ENCODE data around the gene AARS1.
"Not testable (repeated sequence)": the region's sequence is repeated elsewhere in the genome, so short reads cannot be mapped to it uniquely, and the experiment has no call there.

The AARS1 gene

DNA sequence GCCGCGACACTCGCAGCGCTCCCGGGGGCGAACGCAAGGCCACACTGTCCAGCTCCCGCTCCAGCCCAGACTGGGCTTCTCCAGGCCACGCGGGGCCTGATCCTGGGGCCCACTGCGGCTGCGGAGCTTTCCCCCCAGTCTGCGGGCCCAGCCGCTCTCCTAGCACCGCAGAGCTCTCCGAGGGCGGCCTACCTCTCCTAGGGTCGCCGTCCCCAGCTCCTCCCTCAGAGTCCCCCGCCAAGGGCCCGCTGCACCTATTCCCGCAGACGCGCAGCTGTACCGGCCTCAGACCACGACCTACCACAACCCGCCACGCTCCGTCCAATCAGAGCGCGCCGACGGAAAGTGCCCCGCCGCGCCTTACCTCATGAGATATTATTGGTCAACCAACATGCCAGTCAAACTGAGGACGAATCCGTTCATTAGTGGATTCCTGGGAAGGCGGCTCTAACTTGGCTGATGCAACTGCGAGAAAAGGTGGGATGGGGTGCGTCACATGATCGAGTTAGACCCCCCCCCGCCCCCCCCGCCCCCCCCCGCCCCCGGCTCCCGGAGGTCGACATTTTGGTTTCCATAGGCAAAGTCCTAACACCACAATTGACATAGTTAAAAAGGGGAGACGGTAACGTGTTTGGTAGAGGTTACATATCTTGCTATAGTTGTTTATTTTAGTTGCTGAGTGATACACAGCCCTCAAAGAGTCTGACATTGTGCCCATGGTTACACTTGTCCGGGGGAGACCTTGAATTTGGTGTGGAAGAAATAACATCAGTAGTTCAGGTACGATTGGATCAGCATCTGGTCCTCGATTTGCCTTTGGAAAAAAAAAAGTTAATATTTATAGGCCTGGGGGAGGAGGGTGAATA lies at the start of gene AARS1:
AARS1 (minus strand) TSS at position 278 of the 866 bp plus-strand sequence. CDS start 6,743 bp downstream, outside the sequence.
- DNase-seq: peak; percentile 89

- DNase-seq: no peak
Measured at GRCh38 chr16:70337814-70338213, 48.5 kb upstream of the AARS1 start.

DNA sequence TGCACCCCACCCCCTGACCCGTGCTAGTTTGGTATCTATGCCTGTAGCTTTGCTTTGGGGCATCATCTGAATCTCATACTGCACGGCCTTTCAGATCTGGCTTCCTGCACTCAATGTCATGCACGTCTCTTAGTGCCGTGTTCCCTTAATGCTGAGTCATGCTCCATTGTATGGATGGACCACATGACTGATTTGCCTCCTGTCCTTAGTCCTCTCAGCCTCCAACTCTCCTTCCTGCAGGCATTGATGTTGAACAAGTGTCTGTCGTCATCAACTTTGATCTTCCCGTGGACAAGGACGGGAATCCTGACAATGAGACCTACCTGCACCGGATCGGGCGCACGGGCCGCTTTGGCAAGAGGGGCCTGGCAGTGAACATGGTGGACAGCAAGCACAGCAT lies 43.4 kb upstream of the AARS1 start:
- not testable (repeated sequence) for DNase-seq

DNA sequence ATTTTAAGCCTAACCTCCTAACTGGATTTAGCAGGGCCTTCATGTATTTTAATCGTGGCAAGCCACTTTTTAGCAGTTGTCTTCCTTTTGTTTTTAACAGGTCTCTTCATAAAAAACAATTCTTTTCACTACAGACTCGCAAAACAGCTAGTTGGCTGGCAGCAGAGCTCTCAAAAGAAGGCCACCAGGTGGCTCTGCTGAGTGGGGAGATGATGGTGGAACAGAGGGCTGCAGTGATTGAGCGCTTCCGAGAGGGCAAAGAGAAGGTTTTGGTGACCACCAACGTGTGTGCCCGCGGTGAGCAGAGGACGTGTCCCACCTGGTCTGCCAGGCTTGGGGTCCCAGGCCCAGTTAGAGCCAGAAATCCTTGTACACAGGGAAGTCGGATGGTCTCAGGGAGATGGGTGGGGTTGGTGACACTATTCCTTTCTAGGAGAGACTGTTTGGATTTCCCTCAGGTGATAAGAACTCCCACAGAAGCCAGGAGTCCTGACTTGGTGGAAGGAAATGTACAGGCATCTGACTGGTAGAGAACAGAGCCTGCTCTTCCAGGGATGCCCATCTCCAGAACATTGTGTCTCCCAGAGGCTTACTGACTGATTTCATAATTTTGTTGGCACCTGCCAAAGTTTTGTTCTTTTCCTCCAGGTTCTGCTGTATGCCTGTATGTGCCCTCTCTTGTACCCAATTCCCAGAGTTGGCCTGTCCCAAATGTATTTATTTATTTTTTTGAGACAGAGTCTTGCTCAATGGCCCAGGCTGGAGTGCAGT lies 42.5 kb upstream of the AARS1 start:
- no peak for DNase-seq

DNA sequence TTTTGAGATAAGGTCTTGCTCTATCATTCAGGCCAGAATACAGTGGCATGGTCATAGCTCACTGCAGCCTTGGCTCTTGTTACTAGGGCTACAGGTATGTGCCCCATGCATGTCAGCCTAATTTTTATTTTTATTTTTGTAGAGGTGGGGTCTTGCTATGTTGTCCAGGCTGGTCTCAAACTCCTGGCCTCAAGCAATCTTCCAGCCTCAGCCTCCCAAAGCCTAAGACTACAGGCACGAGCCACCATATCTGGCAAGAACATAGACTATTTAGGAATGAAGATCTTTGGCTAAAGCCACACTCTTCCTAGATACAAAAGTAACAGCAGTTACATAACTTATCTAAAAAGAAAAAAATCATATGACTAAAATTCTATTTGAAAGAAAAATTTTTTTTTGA lies 41.8 kb upstream of the AARS1 start:
- no peak for DNase-seq

DNA sequence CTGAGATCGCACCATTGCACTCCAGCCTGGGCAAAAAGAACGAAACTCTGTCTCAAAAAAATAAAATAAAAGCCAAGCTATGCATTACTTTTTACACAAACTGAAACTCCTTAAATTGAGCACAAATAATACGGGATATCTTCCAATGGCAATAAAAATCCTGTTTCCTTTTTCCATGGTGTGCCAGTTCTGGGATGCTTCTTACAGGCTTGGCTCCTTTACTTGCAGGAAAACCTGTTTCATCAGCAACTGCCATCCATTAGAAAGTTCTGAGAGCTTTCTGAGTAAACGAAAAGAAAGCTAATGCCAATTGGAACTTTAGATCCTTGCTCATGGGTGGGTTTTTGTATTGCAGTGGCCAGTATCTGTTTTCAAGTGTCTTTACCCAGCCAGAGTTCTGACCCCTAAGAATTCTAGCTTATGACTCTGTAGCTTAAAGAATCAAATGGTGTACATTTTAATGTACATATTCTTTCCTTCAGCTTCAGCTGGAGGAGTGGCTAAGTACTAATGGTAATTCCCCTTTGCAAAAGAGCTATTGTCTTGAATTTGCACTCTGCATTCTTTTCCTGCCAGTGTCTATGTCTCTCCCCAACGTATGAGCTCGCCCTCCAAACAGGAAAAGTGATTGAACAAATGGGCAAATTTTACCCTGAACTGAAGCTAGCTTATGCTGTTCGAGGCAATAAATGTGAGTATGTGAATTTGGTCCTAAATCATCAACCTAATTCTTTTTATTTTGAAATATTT lies 35.9 kb upstream of the AARS1 start:
- no peak for DNase-seq

- no peak for DNase-seq
Measured at GRCh38 chr16:70320121-70320520, 30.8 kb upstream of the AARS1 start.

DNA sequence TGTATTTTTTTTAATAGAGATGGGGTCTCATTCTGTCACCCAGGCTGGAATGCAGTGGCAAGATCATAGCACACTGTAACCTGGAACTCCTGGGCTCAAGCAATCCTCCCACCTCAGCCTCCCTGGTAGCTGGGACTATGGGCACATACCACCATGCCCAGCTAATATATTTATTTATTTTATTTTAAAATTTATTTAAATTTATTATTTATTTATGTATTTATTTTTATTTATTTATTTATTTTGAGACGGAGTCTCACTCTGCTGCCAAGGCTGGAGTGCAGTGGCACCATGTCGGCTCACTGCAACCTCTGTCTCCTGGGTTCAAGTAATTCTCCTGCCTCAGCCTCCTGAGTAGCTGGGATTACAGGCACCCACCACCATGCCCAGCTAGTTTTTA lies 18.4 kb upstream of the AARS1 start:
- DNase-seq: not testable (repeated sequence)

GRCh38 chr16:70306880-70307279 lies 17.6 kb upstream of the AARS1 start:
- no peak for DNase-seq

DNA sequence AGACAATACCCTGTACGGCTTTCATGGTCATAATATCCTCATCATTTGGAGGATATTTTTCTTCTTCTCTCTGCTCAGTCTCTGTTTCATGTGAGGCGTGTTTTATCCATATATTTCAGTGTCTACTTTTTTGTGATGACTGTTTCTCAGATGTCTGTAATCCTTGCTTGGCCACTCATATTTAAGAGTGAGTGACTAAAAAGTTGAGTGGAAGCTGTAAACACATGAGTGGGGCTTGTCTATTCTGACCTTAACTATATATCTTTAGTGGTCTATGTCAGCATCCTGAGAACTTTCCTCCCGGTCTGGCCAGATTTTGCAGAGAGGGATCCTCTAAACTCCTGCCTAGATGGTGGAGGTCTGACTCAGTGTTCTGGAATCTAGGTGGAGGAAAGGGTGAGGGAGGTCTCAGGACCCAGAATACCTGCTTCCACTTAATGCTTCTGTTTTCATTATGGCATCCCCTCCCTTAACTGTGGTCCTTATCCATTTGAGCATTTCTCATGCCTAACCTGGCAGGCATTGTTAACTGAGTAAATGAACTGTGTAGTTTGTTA lies 15.7 kb upstream of the AARS1 start:
- no peak for DNase-seq

DNA sequence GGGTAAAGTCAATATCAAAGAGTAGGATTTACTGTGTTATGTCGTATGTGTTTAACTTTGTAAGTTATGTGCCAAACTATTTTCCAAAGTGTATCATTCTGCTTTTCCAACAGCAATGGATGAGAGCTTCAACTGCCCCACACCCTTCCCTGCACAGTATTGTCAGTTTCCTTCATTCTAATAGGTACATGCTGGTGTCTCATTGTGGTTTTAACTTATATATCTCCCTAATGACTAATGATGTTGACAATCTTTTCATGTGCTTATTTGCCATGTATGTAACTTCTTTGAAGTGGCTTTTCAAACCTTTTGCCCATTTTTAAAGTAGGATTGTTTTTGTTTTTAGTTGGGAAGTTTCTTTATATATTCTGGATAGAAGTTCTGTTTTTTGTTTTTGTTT lies 13.4 kb upstream of the AARS1 start:
- DNase-seq: no peak

DNA sequence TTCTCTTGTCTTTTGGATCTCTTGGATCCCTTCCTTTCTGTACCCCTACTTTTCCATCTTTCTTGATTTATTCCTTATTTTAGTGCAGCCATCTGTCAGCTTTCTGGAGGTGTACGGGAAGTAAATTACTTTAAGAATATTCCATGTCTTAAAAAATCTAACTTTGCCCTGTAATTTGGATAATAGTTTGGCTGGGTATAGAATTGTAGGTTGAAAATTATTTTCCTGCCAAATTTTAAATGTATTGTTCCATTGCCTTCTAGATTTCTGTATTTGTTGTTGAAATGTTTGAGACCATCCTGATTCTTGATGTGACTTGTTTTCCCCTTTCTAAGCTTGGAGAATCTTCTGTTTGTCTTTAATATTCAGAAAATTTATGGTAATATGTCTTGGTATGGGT lies 11.8 kb upstream of the AARS1 start:
- no peak for DNase-seq

DNA sequence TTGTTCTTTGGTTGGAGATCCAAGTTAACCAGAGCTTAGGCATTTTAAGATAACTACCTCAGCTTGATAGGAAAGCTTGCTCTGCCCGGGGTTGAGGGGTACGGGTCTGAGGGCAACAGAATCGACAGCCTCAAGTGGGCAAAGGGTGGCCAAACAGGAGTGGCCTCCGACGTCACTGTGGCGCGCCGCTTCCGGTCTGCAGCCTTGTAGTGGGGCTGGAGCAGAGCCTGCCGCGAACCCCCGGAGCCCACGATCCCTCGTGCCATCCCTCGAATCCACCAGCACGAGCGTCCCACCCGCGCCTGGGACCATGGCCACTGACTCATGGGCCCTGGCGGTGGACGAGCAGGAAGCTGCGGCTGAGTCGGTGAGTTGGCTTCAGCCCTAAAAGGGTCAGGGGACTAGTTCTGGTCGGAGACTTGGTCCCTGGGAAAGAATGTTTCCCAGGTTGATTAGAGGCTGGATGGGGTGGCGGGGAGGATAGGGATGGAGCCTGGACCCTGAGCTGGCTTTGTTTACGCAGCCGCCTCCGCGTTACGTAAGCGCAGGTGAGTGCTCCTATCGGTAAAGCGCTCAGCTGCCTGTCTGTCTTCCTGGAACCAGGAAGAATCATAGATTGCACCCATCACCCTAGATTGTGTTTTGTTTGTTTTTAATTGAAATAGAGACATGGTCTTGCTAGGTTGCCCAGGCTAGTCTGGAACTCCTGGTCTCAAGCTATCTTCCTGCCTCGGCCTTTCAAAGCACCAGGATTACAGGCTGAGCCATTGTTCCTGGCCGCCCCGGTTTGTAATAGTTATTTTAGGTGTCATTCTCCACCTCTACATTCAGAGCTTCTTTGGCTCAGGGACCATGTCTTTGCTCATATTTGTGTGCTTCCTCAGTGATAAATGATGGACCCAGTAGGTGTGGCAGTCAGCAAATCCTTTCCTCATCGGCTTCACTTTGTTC lies 10.0 kb upstream of the AARS1 start, which contains the start of gene DDX19B:
DDX19B (plus strand) TSS at position 199 of the 951 bp plus-strand sequence; CDS start at position 311, 112 bp downstream.
- peak; percentile 34 for DNase-seq

DNA sequence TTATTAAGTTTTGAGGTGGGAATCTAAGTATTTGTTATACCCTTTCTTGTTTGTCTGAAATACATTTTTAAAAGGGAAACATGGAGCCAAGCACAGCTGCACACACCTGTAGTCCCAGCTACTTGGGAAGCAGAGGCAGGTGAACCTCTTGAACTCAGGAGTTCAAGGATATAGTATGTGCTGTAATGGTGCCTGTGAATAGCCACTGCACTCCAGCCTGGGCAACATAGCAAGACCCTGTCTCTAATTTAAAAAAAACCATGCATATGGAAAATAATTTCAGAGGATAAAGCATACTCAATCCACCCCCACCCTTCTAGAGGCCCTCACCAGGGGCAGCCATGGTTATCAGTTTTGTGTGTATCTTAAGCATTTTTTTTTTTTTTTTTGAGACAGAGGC lies 6.3 kb upstream of the AARS1 start:
- no peak for DNase-seq

DNA sequence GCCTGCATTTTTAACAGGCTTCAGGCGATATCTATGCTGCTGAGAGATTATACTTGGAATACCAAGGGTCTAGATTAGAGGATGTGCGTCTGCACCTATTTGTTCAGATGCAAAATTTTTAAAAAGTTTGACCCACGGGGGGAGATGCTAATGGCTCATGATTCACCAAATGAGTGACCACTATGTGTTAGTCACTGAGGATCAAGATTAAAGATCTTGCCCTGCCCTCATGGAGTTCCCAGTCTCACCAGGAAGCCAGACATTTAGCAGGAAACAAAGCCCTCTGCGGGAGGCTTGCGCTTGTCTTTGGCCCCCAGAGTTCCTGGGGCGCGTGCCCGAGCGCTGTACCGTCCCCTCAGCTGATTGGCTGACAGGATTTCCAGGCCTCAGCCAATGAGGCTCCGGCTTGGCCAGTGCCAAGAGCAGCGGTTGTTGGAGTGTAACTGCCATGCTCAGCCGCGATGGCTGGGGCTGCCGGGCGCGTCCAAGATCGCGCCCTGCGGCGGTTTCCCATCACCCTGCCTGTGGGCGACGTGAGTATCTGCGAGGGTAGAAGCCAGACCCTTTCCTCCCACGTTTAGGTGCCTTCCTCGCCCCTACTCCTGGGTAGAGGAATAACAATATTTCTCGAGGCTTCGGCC lies 5.2 kb upstream of the AARS1 start:
- no peak for DNase-seq

- DNase-seq: not testable (repeated sequence)
Measured at GRCh38 chr16:70292148-70292547, 2.8 kb upstream of the AARS1 start.

GRCh38 chr16:70290949-70291519 lies 1.7 kb upstream of the AARS1 start:
- DNase-seq: no peak

DNA sequence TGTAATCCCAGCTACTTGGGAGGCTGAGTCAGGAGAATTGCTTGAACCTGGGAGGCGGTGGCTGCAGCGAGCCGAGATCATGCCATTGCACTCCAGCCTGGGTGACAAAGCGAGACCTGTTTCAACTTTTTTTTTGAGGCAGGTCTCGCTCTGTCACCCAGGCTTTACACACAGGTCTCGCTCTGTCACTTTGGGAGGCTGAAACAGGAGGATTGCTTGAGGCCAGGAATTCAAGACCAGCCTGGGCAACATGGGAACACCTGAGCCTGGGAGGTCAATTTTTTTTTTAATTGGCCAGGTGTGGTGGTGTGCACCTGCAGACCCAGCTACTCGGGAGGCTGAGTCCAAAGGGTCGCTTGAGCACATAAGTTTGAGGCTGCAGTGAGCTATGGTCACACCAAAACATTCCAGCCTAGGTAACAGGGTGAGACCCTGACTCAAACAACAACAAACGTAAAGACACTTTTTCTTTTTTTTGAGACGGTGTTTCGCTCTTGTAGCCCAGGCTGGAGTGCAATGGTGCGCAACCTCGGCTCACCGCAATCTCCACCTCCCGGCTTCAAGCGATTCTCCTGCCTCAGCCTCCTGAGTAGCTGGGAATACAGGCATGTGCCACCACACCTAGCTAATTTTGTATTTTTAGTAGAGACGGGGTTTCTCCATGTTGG lies 1.9 kb downstream of the AARS1 start:
- peak; percentile 12 for DNase-seq

- DNase-seq: no peak
Measured at GRCh38 chr16:70276392-70276791, 12.9 kb downstream of the AARS1 start.

- no peak for DNase-seq
Measured at GRCh38 chr16:70271696-70272095, 17.6 kb downstream of the AARS1 start.

Data from DMS79 treated with DMSO at 0.1 percent for 48 hours (cell line).